Activated naive CD4-positive, alpha-beta T cell treated with anti-CD3 and anti-CD28 coated beads for 36 hours (primary cell): Measurements from ENCODE around the gene XYLT1. TPM values are rescaled to one million over a fixed set of nuclear protein-coding genes. Genes with fewer than 3 reads are reported as not detected.

Experiments used
- CTCF ChIA-PET: fragments of 350-600 bp; sonication (Branson Sonifier 250); formaldehyde crosslinking; loops from one replicate; lab custom pipeline; 2021; ENCODE audit warnings: antibody characterized with exemption; lab: Charles Lee
- DNase-seq: peaks from one replicate; pipeline ENCODE4 v3.0.0-alpha.2; 2020
- H3K27ac Mint-ChIP-seq: one replicate; pipeline ENCODE4 v1.8.0; 2021; ENCODE audit warnings: mild to moderate bottlenecking, mixed read lengths
- H3K27me3 Mint-ChIP-seq: one replicate; pipeline ENCODE4 v1.8.0; 2021; ENCODE audit warnings: low read depth, mixed read lengths
- H3K36me3 Mint-ChIP-seq: one replicate; pipeline ENCODE4 v1.8.0; 2021; ENCODE audit warnings: low read depth, mixed read lengths
- H3K4me1 Mint-ChIP-seq: one replicate; pipeline ENCODE4 v1.8.0; 2021; ENCODE audit warnings: low read depth, mixed read lengths
- H3K4me3 Mint-ChIP-seq: one replicate; pipeline ENCODE4 v1.8.0; 2021; ENCODE audit warnings: mild to moderate bottlenecking, moderate library complexity, mixed read lengths
- H3K9me3 Mint-ChIP-seq: one replicate; pipeline ENCODE4 v1.8.0; 2021; ENCODE audit warnings: mixed read lengths
- intact Hi-C: fragments of 100-400 bp; cut with micrococcal nuclease; formaldehyde crosslinking; loops from one replicate; pipeline ENCODE4 v1.15.1; 2023
- total RNA-seq, 2 experiments: library from RNA; stranded (reverse); gene quantifications; one replicate each; pipeline ENCODE4 v1.2.3, GENCODE V29; 2021

XYLT1 gene, protein sequence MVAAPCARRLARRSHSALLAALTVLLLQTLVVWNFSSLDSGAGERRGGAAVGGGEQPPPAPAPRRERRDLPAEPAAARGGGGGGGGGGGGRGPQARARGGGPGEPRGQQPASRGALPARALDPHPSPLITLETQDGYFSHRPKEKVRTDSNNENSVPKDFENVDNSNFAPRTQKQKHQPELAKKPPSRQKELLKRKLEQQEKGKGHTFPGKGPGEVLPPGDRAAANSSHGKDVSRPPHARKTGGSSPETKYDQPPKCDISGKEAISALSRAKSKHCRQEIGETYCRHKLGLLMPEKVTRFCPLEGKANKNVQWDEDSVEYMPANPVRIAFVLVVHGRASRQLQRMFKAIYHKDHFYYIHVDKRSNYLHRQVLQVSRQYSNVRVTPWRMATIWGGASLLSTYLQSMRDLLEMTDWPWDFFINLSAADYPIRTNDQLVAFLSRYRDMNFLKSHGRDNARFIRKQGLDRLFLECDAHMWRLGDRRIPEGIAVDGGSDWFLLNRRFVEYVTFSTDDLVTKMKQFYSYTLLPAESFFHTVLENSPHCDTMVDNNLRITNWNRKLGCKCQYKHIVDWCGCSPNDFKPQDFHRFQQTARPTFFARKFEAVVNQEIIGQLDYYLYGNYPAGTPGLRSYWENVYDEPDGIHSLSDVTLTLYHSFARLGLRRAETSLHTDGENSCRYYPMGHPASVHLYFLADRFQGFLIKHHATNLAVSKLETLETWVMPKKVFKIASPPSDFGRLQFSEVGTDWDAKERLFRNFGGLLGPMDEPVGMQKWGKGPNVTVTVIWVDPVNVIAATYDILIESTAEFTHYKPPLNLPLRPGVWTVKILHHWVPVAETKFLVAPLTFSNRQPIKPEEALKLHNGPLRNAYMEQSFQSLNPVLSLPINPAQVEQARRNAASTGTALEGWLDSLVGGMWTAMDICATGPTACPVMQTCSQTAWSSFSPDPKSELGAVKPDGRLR
- 1 to 10 TPM; 3.3 to 4.5 TPM for total RNA-seq

DNA sequence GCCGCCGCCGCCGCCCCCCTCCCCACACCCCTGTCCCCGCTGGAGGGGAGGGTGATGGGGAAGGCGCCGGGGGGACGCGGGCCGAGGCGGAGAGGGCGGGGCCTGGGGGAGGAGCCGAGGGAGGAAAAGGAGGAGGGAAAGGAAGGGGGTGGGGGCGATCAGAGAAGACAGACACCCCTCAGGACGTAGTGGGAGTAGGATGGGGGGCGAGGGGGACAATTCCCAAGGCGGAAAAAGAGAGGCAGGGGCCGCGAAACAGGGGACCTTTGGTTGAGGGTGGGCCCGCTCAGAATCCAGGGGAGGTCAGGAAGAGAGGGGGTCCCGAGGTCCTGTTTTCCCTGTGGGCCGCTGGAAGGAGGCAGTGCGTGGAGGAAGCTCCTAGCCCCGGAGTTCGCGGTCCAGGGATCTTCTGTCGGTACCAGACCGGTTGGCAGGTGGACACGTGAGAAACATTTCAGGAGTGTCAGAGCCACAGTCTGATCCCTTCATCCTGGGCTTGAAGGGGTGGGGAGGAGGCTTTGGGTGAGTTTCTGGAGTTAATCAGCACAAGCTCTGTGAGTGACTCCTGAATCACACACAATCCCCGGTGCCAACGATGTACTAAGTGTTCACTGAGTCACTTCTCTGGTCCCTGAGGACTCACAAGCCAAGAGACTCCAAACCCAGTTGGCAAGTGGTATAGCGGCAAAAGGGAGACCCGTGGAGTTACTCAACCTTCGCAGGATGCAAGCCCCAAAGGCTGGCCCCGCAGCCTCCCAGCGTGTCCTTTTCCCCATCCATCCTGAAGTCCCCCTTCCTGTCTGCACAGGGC lies at the start of gene XYLT1:
Gene XYLT1 (minus strand): TSS at position 53 of the 811 bp plus-strand sequence. CDS start 164 bp downstream, outside the sequence.
- no peaks in the 10 kb centered on the region for H3K9me3 Mint-ChIP-seq
- intact Hi-C loops, result loop anchor here (5.0 kb wide), 1 partner anchor 1444 kb away; no protein-coding TSS in a partner anchor
- CTCF ChIA-PET, result no interaction called here
- peaks cover 52% of the 10 kb centered on the region for H3K4me1 Mint-ChIP-seq
- H3K36me3 Mint-ChIP-seq, result peaks cover 2% of the 10 kb centered on the region
- peaks cover 2% of the 10 kb centered on the region for H3K27me3 Mint-ChIP-seq
- peak within 1 kb of the TSS; percentile 50 for H3K27ac Mint-ChIP-seq
- peak; percentile 60 for DNase-seq
- peak within 1 kb of the TSS; percentile 78 for H3K4me3 Mint-ChIP-seq

DNA sequence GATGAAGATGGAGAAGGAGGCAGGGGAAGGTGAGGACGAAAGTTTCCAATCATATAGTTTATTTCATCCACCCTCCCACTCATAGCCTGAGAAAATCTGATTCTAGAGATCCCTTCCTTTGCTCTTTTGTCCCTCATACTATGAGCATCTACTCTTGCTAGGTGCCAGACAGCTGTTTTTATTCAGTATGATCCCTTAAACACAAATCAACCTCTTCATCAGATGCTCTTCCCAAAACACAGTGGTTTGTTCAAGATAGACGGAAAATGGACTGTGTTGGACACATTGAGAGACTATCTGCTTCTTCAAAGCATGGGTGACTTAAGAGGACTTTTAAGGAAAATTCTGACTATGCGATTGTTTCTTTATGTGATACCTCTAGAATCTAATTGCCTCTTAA lies 49.4 kb upstream of the XYLT1 start:
- peaks cover 3% of the 10 kb centered on the region for H3K27me3 Mint-ChIP-seq
- H3K4me1 Mint-ChIP-seq, result no peaks in the 10 kb centered on the region
- H3K9me3 Mint-ChIP-seq, result no peaks in the 10 kb centered on the region
- H3K27ac Mint-ChIP-seq, result no peak overlapping the region
- no peak overlapping the region for H3K4me3 Mint-ChIP-seq
- no peak for DNase-seq
- CTCF ChIA-PET, result no interaction called here
- intact Hi-C loops, result no loop called here
- no peaks in the 10 kb centered on the region for H3K36me3 Mint-ChIP-seq

GRCh38 chr16:17519101-17519955 lies 48.6 kb upstream of the XYLT1 start:
- Mint-ChIP-seq H3K9me3 (no peaks in the 10 kb centered on the region), H3K27ac (no peak overlapping the region)

DNA sequence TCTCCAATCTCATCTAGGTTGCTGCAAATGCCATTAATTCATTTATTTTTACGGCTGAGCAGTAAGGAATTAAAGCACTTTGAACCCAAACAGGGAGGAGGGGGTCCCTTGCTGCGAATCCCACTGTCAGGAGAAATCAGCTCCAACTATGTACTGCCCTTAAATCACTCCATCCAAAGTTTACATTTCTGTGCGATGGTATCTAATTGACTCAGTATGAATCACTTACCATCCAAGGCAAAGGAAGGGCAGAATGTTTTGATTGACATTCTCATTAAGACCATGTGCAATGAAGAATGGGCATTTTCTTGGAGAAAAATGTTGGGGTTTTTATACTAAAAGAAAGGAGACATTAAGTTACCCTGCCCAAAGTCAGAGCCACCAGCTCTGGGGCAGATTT lies 47.7 kb upstream of the XYLT1 start:
- H3K27ac Mint-ChIP-seq, result no peak overlapping the region
- H3K36me3 Mint-ChIP-seq, result no peaks in the 10 kb centered on the region
- H3K4me1 Mint-ChIP-seq, result no peaks in the 10 kb centered on the region
- no peaks in the 10 kb centered on the region for H3K9me3 Mint-ChIP-seq
- no peak overlapping the region for H3K4me3 Mint-ChIP-seq
- CTCF ChIA-PET, result no interaction called here
- peaks cover 3% of the 10 kb centered on the region for H3K27me3 Mint-ChIP-seq
- DNase-seq, result no peak
- intact Hi-C loops, result no loop called here

More at GRCh38 chr16:17519101-17519955, 48.6 kb upstream of the XYLT1 start:
- Mint-ChIP-seq H3K36me3 (no peaks in the 10 kb centered on the region), H3K27me3 (peaks cover 3% of the 10 kb centered on the region), H3K4me3 (no peak overlapping the region), H3K4me1 (no peaks in the 10 kb centered on the region)
- no peak for DNase-seq
- CTCF ChIA-PET, result no interaction called here
- intact Hi-C loops, result no loop called here

- DNase-seq, result no peak
- Mint-ChIP-seq H3K27ac (no peak overlapping the region), H3K36me3 (no peaks in the 10 kb centered on the region), H3K27me3 (peaks cover 3% of the 10 kb centered on the region), H3K9me3 (no peaks in the 10 kb centered on the region), H3K4me1 (no peaks in the 10 kb centered on the region), H3K4me3 (no peak overlapping the region)
- intact Hi-C loops, result no loop called here
- CTCF ChIA-PET, result no interaction called here
These were observed 44.9 kb upstream of the XYLT1 start for GRCh38 chr16:17515421-17516210.

GRCh38 chr16:17512636-17513220 lies 42.0 kb upstream of the XYLT1 start:
- Mint-ChIP-seq H3K36me3 (no peaks in the 10 kb centered on the region), H3K9me3 (peaks cover 7% of the 10 kb centered on the region), H3K27me3 (peaks cover 3% of the 10 kb centered on the region), H3K4me1 (no peaks in the 10 kb centered on the region), H3K4me3 (no peak overlapping the region), H3K27ac (no peak overlapping the region)
- DNase-seq, result no peak
- intact Hi-C loops, result no loop called here
- CTCF ChIA-PET, result interaction anchor here (1.0 kb wide), 1 partner anchor 66 kb away, joined by 4 read pairs; no protein-coding TSS in a partner anchor

DNA sequence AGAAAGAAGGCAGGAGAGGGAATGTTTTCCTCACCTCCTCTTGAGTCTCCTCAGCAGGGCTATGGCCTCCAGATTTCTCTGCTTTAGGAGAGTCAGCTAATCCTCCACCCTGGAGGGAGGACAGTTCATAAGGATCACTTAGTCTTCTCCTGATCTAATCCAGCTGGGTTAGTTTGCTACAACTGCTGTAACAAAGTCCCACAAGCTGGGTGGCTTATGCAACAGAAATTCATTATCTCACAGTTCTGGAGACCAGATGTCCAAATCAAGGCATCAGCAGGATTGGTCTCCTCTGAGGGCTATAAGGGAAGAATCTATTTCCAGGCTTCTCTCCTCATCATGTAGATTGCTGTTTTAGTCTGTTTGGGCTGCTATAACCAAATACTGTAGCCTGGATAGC lies 40.6 kb upstream of the XYLT1 start:
- intact Hi-C loops, result no loop called here
- no peak overlapping the region for H3K4me3 Mint-ChIP-seq
- peaks cover 3% of the 10 kb centered on the region for H3K27me3 Mint-ChIP-seq
- no peak for DNase-seq
- CTCF ChIA-PET, result interaction anchor here (0.6 to 0.7 kb wide), 2 partner anchors 305 to 658 kb away, joined by 3 read pairs; no protein-coding TSS in a partner anchor
- no peaks in the 10 kb centered on the region for H3K36me3 Mint-ChIP-seq
- no peaks in the 10 kb centered on the region for H3K4me1 Mint-ChIP-seq
- H3K27ac Mint-ChIP-seq, result no peak overlapping the region
- peaks cover 9% of the 10 kb centered on the region for H3K9me3 Mint-ChIP-seq

DNA sequence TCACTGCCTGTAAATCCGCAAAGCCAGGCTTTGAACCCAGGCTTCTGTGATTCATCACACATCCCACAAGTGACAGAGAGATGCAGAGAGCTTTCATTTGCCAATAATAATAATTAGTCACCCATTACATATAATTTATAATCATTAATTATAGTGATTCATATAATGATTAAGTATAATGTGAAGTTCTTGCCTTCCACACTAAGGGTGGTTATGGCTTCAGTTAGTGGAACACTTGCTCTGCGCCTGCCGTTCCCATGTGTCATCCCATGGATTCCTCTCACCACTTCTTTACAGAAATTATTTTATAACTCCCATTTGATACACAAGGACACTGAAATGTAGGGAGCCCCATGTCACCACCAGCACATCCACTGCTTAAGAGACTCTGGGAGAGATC lies 39.8 kb upstream of the XYLT1 start:
- CTCF ChIA-PET, result no interaction called here
- Mint-ChIP-seq H3K9me3 (peaks cover 9% of the 10 kb centered on the region), H3K27me3 (no peaks in the 10 kb centered on the region), H3K36me3 (no peaks in the 10 kb centered on the region), H3K4me1 (no peaks in the 10 kb centered on the region), H3K27ac (no peak overlapping the region), H3K4me3 (no peak overlapping the region)
- intact Hi-C loops, result no loop called here
- DNase-seq, result no peak

- DNase-seq, result no peak
- CTCF ChIA-PET, result no interaction called here
These were observed 38.4 kb upstream of the XYLT1 start for GRCh38 chr16:17509194-17509593.

DNA sequence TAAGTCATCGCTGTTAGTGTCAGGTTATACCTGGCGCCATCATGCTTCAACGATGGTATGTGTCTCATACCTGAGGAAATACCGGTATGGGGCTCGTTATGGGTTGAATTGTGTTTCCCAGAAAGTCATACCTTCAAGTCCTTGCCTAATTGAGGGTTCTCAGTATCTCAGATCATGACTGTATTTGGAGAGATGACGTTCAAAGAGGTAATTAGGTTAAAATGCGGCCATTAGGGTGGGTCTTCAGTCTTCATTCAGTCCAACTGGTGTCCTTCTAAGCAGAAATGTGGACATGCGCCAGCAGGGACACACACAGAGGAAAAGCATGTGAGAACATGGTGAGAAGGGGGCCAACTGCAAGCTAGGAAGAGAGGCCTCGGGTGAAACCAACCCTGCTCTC lies 37.5 kb upstream of the XYLT1 start:
- no peak for DNase-seq
- Mint-ChIP-seq H3K36me3 (no peaks in the 10 kb centered on the region), H3K4me3 (no peak overlapping the region), H3K9me3 (peaks cover 9% of the 10 kb centered on the region), H3K4me1 (no peaks in the 10 kb centered on the region), H3K27ac (no peak overlapping the region), H3K27me3 (no peaks in the 10 kb centered on the region)
- CTCF ChIA-PET, result no interaction called here
- intact Hi-C loops, result no loop called here

More at GRCh38 chr16:17509194-17509593, 38.4 kb upstream of the XYLT1 start:
- H3K27me3 Mint-ChIP-seq, result no peaks in the 10 kb centered on the region
- H3K4me3 Mint-ChIP-seq, result no peak overlapping the region
- H3K36me3 Mint-ChIP-seq, result no peaks in the 10 kb centered on the region
- no peak overlapping the region for H3K27ac Mint-ChIP-seq
- intact Hi-C loops, result no loop called here
- peaks cover 9% of the 10 kb centered on the region for H3K9me3 Mint-ChIP-seq
- H3K4me1 Mint-ChIP-seq, result no peaks in the 10 kb centered on the region
